8988T (cell line): ENCODE results near the gene ZNF320.
A peak's percentile ranks its signal among the peaks of the same experiment; 100 is the strongest.
"Not testable (repeated sequence)": the region's sequence is repeated elsewhere in the genome, so short reads cannot be mapped to it uniquely, and the experiment has no call there.

ENCODE experiments used
- DNase-seq: peaks from one replicate; pipeline ENCODE4 v3.0.0; 2011

Gene ZNF320

DNA sequence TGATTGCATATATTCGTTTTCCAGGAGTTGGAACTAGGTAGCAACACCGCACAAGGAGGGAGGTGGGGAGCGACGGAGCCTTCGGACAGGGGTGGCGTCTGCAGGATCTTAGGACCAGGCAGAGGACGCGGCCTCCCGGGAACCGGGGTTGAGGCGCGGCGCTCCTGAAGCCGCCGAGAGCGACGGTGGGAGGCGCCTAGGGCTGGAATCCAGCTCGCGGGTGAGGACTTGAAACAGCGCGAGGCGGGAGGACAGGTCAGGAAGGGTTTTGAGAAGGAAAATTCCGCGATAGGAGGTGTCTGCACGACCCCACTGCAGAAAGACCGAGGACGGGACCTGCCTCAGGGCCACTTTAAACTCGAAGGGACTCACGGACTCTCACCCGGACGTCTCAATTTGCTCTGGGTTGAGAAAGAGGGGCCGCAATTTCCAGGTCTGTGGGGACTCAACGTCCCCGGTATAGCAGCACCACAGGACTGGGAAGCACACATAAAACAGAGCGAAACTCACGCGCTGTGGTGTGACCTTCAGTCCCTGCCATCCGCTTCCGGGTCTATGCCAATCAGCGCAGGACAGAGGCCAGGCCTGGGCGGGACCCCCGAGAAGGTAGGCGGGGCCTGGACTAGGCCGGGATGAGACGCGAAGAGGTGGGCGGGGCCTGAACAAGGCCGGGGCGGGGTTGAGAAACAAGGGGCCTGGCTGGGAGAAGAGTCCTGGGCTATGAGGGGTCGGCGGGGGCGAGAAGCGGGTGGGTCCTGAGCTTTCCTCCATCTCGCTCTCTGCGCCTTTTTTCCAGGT is at the start of gene ZNF320:
Gene ZNF320, minus strand, starts transcription at position 498 of the 798 bp plus-strand sequence. CDS start 7,380 bp downstream, outside the sequence.
- DNase-seq, result peak; percentile 65

DNA sequence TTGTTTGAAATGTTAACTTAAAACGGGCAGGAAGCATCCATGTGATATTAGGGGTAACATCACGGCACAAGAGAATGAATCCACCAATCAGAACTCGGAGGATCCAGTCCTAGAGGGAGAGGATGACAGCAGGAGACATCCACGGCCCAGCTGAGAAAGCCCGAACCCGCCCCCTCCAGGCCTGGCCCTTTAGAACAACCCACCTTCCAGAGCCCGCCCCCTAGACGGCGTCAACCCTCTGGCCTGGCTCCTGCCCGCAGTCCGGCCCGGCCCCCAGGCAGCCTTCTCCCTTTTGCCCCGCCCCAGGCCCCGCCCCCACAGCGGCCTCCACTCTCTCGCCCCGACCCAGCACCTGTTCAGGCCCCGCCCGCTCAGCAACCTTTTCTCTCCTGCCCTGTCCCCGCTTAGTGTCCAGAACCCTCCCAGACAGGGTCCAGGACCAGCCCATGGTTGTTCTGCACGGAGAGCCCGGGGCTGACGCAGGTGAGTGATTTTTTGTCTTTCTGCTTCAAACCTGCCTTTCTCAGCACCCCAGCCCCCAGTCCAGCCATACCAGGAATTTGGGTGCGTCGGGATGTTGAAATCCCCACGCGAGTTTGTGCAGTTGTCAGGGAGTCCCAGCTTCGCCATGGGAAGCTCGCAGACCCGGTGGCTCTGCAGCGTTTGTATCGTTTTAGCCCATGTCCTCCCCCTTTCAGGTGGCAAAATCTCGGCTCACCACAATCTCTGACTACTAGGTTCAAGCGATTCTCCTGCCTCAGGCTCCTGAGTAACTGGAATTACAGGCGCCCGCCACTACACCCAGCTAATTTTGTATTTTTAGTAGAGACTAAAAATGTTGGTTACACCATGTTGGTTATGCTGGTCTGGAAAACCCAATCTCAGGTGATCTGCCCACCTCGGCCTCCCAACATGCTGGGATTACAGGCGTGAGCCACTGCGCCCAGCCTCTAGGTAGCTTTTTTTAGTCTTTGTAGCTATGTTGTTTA is 49.2 kb upstream of the ZNF320 start:
- no peak for DNase-seq

GRCh38 chr19:52945652-52946321 is 48.4 kb upstream of the ZNF320 start:
- no peak for DNase-seq

DNA sequence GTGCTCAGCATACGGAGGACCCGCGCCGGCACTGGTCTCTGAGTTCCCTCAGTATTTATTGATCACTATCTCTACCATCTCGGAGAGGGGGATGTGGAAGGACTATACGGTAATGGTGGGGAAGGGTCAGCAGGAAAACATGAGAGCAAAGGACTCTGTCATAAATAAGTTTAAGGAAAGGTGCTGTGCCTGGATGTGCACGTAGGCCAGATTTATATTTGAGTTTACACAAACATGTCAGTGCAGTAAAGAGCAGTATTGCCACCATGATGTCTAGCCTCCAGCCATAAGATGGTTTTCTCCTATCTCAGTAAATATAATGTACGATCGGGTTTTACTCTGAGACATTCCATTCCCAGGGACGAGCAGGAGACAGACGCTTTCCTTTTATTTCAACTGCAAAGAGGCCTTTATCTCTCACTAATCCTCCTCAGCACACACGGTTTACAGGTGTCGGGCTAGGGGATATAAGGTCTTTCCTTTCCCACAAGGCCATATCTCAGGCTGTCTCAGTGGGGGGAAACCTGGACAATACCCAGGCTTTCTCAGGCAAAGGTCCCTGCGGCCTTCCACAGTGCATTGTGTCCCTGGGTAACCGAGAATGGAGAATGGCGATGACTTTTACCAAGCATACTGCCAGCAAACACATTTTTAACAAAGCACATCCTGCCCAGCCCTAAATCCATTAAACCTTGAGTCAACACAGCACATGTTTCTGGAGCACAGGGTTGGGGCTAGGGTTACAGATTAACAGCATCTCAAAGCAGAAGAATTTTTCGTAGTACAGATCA is 47.5 kb upstream of the ZNF320 start:
- not testable (repeated sequence) for DNase-seq

DNA sequence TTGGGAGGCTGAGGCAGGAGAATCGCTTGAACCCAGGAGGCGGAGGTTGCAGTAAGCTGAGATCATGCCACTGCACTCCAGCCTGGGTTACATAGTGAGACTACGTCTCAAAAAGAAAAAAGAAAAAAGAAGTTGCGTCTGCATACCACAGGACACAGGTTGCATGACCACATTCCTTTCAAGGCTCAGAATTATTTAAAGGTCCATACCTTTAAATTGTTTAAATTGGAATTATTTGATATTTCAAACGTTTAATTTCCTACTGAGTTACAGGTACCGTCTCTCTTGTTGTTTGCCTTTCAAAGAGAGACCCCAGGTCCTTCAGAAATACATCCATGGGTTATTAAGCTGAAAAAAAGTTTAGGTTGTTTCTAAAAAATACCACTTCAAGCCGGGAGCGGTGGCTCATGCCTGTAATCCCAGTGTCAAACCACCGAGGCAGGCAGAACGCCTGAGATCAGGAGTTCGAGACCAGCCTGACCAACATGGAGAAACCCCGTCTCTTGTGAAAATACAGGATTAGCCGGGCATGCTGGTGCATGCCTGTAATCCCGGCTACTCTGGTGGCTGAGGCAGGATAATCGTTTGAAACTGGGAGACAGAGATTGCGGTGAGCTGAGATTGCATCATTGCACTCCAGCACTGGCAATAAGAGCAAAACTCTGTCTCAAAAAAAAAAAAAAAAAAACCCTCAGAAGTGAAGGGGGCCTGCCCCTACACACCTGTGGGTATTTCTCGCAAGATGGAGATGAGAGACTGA is 46.6 kb upstream of the ZNF320 start:
- DNase-seq, result no peak

DNA sequence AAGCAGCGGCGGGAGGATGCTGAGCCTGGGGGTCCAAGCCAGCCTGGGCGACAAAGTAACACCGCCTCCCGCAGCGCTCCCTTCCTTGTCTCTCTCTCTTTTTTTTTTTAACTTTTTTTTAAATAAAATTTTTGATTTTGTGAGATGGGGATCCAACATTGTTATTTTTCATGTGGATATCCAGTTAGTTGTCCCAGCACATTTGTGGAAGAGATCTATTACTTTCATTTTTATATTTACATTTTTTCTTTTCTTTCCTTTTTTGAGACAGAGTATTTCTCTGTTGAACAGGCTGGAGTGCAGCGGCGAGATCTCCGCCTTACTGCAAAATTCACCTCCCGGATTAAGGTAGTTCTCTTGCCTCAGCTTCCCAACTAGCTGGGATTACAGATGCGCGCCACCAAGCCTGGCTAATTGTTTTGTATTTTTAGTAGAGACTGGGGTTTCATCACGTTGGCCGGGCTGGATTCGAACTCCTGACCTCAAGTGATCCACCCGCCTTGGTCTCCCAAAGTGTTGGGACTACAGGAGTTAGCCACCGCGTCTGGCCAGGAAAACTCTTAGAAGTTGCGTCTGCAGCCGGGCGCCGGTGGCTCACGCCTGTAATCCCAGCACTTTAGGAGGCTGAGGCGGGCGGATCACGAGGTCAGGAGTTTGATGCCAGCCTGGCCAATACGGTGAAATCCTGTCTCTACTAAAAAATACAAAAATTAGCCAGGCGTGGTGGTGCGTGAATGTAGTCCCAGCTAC is 45.9 kb upstream of the ZNF320 start:
- DNase-seq, result no peak

DNA sequence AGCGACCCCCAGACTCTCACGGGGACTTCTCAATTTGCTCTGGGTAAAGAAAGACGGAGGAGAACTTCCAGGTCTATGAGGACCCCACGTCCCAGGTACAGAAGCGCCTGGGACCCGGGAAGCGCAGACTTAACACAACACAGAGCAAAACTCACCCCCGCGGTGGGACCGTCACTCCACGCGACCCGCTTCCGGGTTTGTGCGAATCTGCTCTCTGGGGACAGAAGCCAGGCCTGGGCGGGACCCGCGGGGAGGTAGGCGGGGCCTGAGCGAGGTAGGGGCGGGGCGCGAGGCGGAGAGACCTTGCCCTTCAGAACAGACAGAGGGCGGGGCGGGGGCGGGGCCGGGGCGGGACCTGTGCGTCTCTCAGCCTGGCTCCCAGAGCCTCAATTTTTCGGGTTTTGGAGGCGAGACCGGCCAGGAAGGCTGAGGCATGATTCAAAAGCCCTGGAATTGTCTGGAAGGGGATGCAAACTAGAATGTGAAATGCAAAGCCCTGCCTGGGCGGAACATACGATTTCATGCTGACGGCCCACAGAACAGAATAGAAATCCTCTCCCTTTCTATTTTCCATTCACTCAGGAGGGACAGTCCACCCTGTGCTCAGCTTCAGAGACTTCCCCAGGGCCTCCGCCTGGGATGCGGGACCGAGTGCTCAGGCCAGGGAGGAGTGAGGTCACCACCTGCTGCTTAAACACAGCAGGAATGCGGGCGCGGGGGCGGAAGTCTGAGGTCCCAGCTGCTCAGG is 45.1 kb upstream of the ZNF320 start:
- peak; percentile 34 for DNase-seq

DNA sequence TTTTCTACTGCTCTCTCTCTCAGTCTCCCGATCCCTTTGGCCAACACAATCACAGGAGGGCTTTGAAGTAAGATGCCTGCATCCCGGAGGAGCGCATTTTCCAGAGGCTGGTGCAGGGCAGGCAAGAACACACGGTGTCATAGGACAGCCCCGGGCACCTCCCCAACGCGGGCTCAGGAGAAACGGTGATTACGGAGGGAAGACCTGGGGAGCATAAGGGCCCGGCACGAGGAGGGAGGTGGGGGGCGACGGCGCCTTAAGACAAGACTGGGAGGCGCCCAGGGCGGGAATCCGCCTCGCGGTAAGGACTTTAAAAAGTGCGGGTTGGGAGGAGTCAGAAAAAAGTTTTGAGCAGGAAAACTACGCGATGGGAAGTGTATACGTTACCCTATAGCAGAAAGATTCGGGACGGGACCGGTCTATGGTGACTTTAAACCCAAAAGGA is 44.5 kb upstream of the ZNF320 start:
- no peak for DNase-seq

- not testable (repeated sequence) for DNase-seq
These were observed 44.1 kb upstream of the ZNF320 start for GRCh38 chr19:52941523-52941922.

DNA sequence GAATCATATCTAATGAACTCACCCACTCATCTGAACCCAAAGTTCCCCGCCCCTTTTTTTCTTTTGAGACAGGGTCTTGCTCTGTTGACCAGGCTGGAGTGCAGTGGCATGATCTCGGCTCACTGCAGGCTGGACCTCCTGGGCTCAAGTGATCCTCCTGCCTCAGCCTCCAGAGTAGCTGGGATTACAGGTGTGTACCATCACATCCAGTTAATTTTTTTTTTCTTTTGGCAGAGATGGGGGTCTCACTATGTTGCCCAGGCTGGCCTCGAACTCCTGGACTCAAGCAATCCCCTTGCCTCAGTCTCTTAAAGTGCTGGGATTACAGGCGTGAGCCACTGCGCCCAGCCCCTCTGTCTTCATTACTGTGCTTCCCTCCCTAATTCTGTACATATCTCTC is 43.5 kb upstream of the ZNF320 start:
- not testable (repeated sequence) for DNase-seq

GRCh38 chr19:52938761-52939160 is 41.3 kb upstream of the ZNF320 start:
- no peak for DNase-seq

GRCh38 chr19:52936954-52937325 is 39.5 kb upstream of the ZNF320 start:
- no peak for DNase-seq

GRCh38 chr19:52936151-52936953 is 38.9 kb upstream of the ZNF320 start:
- no peak for DNase-seq

DNA sequence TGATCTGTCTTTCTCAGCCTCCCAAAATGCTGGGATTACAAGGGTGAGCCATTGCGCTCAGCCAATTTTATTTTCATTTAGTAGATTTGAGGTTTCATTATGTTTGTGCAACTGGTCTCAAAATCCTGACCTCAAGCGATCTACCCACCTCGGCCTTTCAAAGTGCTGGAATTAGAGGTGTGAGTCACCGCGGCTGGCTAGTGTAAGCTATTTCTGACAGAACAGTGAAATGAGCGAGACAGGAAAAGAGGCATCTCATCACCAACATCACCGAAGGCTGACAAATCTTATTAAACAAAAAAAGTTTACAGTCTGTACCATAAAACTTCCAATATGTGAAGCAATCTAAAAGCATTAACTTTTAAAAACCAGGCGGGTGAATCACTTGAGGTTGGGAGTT is 38.0 kb upstream of the ZNF320 start:
- no peak for DNase-seq

DNA sequence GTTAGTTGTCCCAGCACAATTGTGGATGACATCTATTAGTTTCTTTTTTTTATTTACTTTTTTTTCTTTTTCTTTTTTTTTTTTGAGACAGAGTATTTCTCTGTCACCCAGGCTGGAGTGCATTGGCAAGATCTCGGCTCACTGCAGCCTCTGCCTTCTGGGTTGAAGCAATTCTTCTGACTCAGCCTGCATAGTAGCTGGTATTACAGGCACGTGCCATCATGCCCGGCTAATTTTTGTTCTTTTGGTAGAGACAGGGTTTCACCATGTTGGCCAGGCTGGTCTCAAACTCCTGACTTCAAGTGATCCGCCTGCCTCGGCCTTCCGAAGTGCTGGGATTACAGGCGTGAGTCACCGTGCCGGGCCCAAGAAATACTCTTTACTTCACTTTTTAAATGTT is 27.2 kb upstream of the ZNF320 start:
- not testable (repeated sequence) for DNase-seq

- no peak for DNase-seq
These were observed 26.6 kb upstream of the ZNF320 start for GRCh38 chr19:52923778-52924593.

- DNase-seq, result peak; percentile 47
These were observed 25.7 kb upstream of the ZNF320 start, which contains the start of gene ZNF888 for GRCh38 chr19:52922841-52923777. Gene ZNF888, minus strand, starts transcription at chr19:52923428. Its CDS starts 5,555 bp downstream, at chr19:52917873.
